ENCODE results near the gene TBC1D21.

Gene TBC1D21

GRCh38 chr15:73873456-73873855 lies at the start of gene TBC1D21:
Gene TBC1D21, plus strand, starts transcription at chr15:73873564. Its CDS starts 146 bp downstream, at chr15:73873710.
- in situ Hi-C loops (cut with MboI; ENCODE audit: low sequenced_read_pairs): no loop called here

GRCh38 chr15:73826711-73827251 lies 46.6 kb upstream of the TBC1D21 start:
- in situ Hi-C loops (cut with MboI; ENCODE audit: low sequenced_read_pairs): no loop called here

- in situ Hi-C loops (cut with MboI; ENCODE audit: low sequenced_read_pairs): no loop called here
Measured at GRCh38 chr15:73829523-73829922, 43.8 kb upstream of the TBC1D21 start.

- in situ Hi-C loops (cut with MboI; ENCODE audit: low sequenced_read_pairs): no loop called here
Measured at GRCh38 chr15:73832657-73833056, 40.7 kb upstream of the TBC1D21 start.

GRCh38 chr15:73836845-73837244 lies 36.5 kb upstream of the TBC1D21 start:
- in situ Hi-C loops (cut with MboI; ENCODE audit: low sequenced_read_pairs): no loop called here

- in situ Hi-C loops (cut with MboI; ENCODE audit: low sequenced_read_pairs): no loop called here
Measured at GRCh38 chr15:73838831-73839426, 34.4 kb upstream of the TBC1D21 start.

- in situ Hi-C loops (cut with MboI; ENCODE audit: low sequenced_read_pairs): no loop called here
Measured at GRCh38 chr15:73839699-73840377, 33.5 kb upstream of the TBC1D21 start.

GRCh38 chr15:73840771-73841170 lies 32.6 kb upstream of the TBC1D21 start:
- in situ Hi-C loops (cut with MboI; ENCODE audit: low sequenced_read_pairs): no loop called here

- in situ Hi-C loops (cut with MboI; ENCODE audit: low sequenced_read_pairs): no loop called here
Measured at GRCh38 chr15:73841756-73842725, 31.3 kb upstream of the TBC1D21 start.

GRCh38 chr15:73843787-73844186 lies 29.6 kb upstream of the TBC1D21 start:
- in situ Hi-C loops (cut with MboI; ENCODE audit: low sequenced_read_pairs): no loop called here

GRCh38 chr15:73844356-73844755 lies 29.0 kb upstream of the TBC1D21 start:
- in situ Hi-C loops (cut with MboI; ENCODE audit: low sequenced_read_pairs): no loop called here

- in situ Hi-C loops (cut with MboI; ENCODE audit: low sequenced_read_pairs): no loop called here
Measured at GRCh38 chr15:73845507-73845906, 27.9 kb upstream of the TBC1D21 start.

- in situ Hi-C loops (cut with MboI; ENCODE audit: low sequenced_read_pairs): no loop called here
Measured at GRCh38 chr15:73845907-73846306, 27.5 kb upstream of the TBC1D21 start.

GRCh38 chr15:73849641-73850040 lies 23.7 kb upstream of the TBC1D21 start:
- in situ Hi-C loops (cut with MboI; ENCODE audit: low sequenced_read_pairs): no loop called here

- in situ Hi-C loops (cut with MboI; ENCODE audit: low sequenced_read_pairs): no loop called here
Measured at GRCh38 chr15:73850228-73850627, 23.1 kb upstream of the TBC1D21 start.

- in situ Hi-C loops (cut with MboI; ENCODE audit: low sequenced_read_pairs): no loop called here
Measured at GRCh38 chr15:73851689-73852088, 21.7 kb upstream of the TBC1D21 start.

- in situ Hi-C loops (cut with MboI; ENCODE audit: low sequenced_read_pairs): no loop called here
Measured at GRCh38 chr15:73852507-73852906, 20.9 kb upstream of the TBC1D21 start.

- in situ Hi-C loops (cut with MboI; ENCODE audit: low sequenced_read_pairs): no loop called here
Measured at GRCh38 chr15:73854265-73854664, 19.1 kb upstream of the TBC1D21 start.

GRCh38 chr15:73856458-73857192 lies 16.7 kb upstream of the TBC1D21 start:
- in situ Hi-C loops (cut with MboI; ENCODE audit: low sequenced_read_pairs): no loop called here

GRCh38 chr15:73857193-73857920 lies 16.0 kb upstream of the TBC1D21 start:
- in situ Hi-C loops (cut with MboI; ENCODE audit: low sequenced_read_pairs): no loop called here

Measured in HL-60/S4 treated with retinoic acid at 250 ng/mL for 4 days and 3 days (cell line).